Measurements from ENCODE around the gene XPO5. TPM values are rescaled to one million over a fixed set of nuclear protein-coding genes. Genes with fewer than 3 reads are reported as not detected.

The XPO5 gene
- total RNA-seq, 4 donors from 2014 or later, result 11.3 to 25.1 (median 17.6) TPM

- in situ Hi-C loops (cut with MboI; ENCODE audit: low pct_ligation_motif_present in 1 of 4, low pct_unique_long_range_greater_than_20kb in 1 of 4, low sequenced_read_pairs in 3 of 4), result no loop called here
- DNase-seq, result no peak
- Histone ChIP-seq H3K4me3 (no peak overlapping the region), H3K9me3 (no peaks in the 10 kb centered on the region), H3K27ac (no peak overlapping the region), H3K4me1 (peaks cover 7 to 20% (median 13%) of the 10 kb centered on the region in 4 donors), H3K36me3 (no peaks in the 10 kb centered on the region), H3K27me3 (no peaks in the 10 kb centered on the region)
- TF ChIP-seq EP300 (IDR thresholded peaks at IDR 0.05; ENCODE audit: low read depth), result no peak
- TF ChIP-seq, protein P1, sequence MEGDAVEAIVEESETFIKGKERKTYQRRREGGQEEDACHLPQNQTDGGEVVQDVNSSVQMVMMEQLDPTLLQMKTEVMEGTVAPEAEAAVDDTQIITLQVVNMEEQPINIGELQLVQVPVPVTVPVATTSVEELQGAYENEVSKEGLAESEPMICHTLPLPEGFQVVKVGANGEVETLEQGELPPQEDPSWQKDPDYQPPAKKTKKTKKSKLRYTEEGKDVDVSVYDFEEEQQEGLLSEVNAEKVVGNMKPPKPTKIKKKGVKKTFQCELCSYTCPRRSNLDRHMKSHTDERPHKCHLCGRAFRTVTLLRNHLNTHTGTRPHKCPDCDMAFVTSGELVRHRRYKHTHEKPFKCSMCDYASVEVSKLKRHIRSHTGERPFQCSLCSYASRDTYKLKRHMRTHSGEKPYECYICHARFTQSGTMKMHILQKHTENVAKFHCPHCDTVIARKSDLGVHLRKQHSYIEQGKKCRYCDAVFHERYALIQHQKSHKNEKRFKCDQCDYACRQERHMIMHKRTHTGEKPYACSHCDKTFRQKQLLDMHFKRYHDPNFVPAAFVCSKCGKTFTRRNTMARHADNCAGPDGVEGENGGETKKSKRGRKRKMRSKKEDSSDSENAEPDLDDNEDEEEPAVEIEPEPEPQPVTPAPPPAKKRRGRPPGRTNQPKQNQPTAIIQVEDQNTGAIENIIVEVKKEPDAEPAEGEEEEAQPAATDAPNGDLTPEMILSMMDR (IDR thresholded peaks at IDR 0.05), result no peak
- 82 to 100% methylated on average over 1 to 6 of the region's 6 CpGs for WGBS, 2 donors (ENCODE audit: low coverage in 1 of 2)
- intact Hi-C loops (cut with DNase I; ENCODE audit: low total_unique reads), result no loop called here
Measured at GRCh38 chr6:43475516-43475915, 100.3 kb downstream of the XPO5 start.

- Histone ChIP-seq H3K36me3 (no peaks in the 10 kb centered on the region), H3K27me3 (peaks cover 5% of the 10 kb centered on the region), H3K4me3 (no peak overlapping the region), H3K9me3 (no peaks in the 10 kb centered on the region), H3K4me1 (peaks cover 0 to 6% (median 2%) of the 10 kb centered on the region in 4 donors), H3K27ac (no peak overlapping the region)
- TF ChIP-seq, protein P1 (IDR thresholded peaks at IDR 0.05), result no peak
- TF ChIP-seq POLR2A (IDR thresholded peaks at IDR 0.05) (no peak), POLR2AphosphoS5 (IDR thresholded peaks at IDR 0.05) (no peak), EP300 (IDR thresholded peaks at IDR 0.05; ENCODE audit: low read depth) (no peak)
- WGBS, 2 donors (ENCODE audit: low coverage in 1 of 2), result 96 to 100% methylated on average over 2 to 4 of the region's 4 CpGs
- in situ Hi-C loops (cut with MboI; ENCODE audit: low pct_ligation_motif_present in 1 of 4, low pct_unique_long_range_greater_than_20kb in 1 of 4, low sequenced_read_pairs in 3 of 4), result no loop called here
- no peak for DNase-seq
- intact Hi-C loops (cut with DNase I; ENCODE audit: low total_unique reads), result no loop called here
Measured at GRCh38 chr6:43472515-43472914, 103.3 kb downstream of the XPO5 start.

Small RNAs within 50 kb of the gene (small RNA-seq; reads per million reads assigned to genes)
- gene RF00426, result 0 reads per million in 4 donors
- 0 reads per million in 4 donors for gene RNU6-1113P

Other genes starting within 250 kb of the XPO5 start
- 10 to 100 TPM; 13.0 to 17.5 (median 15.4) TPM for gene ZNF318, start 206.4 kb downstream of the XPO5 start, total RNA-seq
- 10 to 100 TPM; 28.0 to 56.9 (median 33.7) TPM for gene ABCC10, start 148.5 kb downstream of the XPO5 start, total RNA-seq
- 1 to 10 TPM in 1 of 4 donors, under 1 TPM in 1, not detected in 2; 0.95 to 1.1 TPM for gene DLK2, start 120.5 kb downstream of the XPO5 start, total RNA-seq
- 10 to 100 TPM; 10.9 to 22.4 (median 17.9) TPM for gene TJAP1, start 98.5 kb downstream of the XPO5 start, total RNA-seq
- gene LRRC73, start 65.7 kb downstream of the XPO5 start, total RNA-seq, result under 1 TPM in 2 of 4 donors, not detected in 2; 0.60 to 0.96 TPM
- gene YIPF3, start 59.1 kb downstream of the XPO5 start, total RNA-seq, result 100 to 1,000 TPM in 3 of 4 donors, 10 to 100 TPM in 1; 83.4 to 146 (median 103) TPM
- gene POLR1C, start 58.9 kb downstream of the XPO5 start, total RNA-seq, result 10 to 100 TPM in 3 of 4 donors, 1 to 10 TPM in 1; 7.4 to 24.7 (median 15.5) TPM
- gene POLH, start 147 bp upstream of the XPO5 start, total RNA-seq, result 10 to 100 TPM in 1 of 4 donors, 1 to 10 TPM in 3; 2.2 to 10.6 (median 7.0) TPM
- gene GTPBP2, start 53.2 kb upstream of the XPO5 start, total RNA-seq, result 100 to 1,000 TPM in 1 of 4 donors, 10 to 100 TPM in 3; 83.7 to 115 (median 86.8) TPM
- gene MAD2L1BP, start 59.8 kb upstream of the XPO5 start, total RNA-seq, result 10 to 100 TPM in 3 of 4 donors, 1 to 10 TPM in 1; 10.0 to 61.0 (median 42.4) TPM
- gene RSPH9, start 69.0 kb upstream of the XPO5 start, total RNA-seq, result not detected
- gene MRPS18A, start 111.8 kb upstream of the XPO5 start, total RNA-seq, result 10 to 100 TPM; 25.4 to 48.6 (median 40.3) TPM
- 100 to 1,000 TPM; 131 to 608 (median 203) TPM for gene VEGFA, start 194.2 kb upstream of the XPO5 start, total RNA-seq

Measured in transverse colon (tissue), 4 donors.